Measurements from ENCODE around the gene PLCXD3. TPM values are rescaled to one million over a fixed set of nuclear protein-coding genes. Genes with fewer than 3 reads are reported as not detected.

The PLCXD3 gene
- total RNA-seq, 1 experiment from 2014 or later, result not detected

DNA sequence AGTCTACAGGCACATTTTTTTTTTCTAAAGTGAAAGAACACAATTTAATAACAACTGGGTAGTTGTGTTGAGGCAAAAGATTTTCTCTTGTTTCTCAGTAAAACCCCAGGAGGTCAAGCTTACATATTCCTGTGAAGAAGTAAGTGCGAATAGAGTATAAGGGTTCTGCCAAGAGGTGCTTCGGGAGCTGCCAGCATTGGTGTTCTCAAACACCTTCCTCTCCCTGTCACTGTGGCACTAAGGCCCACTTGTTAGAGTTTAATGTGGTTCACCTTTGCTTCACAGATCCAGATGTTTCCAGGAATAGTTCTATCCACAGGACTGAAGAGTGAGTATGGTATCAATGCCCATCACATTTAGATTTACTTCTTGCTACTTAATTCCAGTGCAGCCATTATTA lies 205.3 kb downstream of the PLCXD3 start:
- no peak overlapping the region for H3K27ac Mint-ChIP-seq (ENCODE audit: low read depth, unreplicated experiment)
- no peaks in the 10 kb centered on the region for H3K36me3 Mint-ChIP-seq (ENCODE audit: insufficient read depth, unreplicated experiment)
- peaks cover 10% of the 10 kb centered on the region for H3K27me3 Mint-ChIP-seq (ENCODE audit: insufficient read depth, unreplicated experiment)
- H3K4me1 Mint-ChIP-seq (ENCODE audit: insufficient read depth, unreplicated experiment), result no peaks in the 10 kb centered on the region
- intact Hi-C loops (cut with micrococcal nuclease), result no loop called here
- no peaks in the 10 kb centered on the region for H3K9me3 Mint-ChIP-seq (ENCODE audit: unreplicated experiment)
- TF ChIP-seq CTCF (IDR thresholded peaks at IDR 0.05; ENCODE audit: unreplicated experiment), result no peak
- H3K4me3 Mint-ChIP-seq (ENCODE audit: unreplicated experiment), result no peak overlapping the region
- DNase-seq (ENCODE audit: unreplicated experiment), result no peak
- ChIA-PET CTCF (no interaction called here), POLR2A (no interaction called here)
- BruUV-seq (replicated peaks), result no TSS peak

DNA sequence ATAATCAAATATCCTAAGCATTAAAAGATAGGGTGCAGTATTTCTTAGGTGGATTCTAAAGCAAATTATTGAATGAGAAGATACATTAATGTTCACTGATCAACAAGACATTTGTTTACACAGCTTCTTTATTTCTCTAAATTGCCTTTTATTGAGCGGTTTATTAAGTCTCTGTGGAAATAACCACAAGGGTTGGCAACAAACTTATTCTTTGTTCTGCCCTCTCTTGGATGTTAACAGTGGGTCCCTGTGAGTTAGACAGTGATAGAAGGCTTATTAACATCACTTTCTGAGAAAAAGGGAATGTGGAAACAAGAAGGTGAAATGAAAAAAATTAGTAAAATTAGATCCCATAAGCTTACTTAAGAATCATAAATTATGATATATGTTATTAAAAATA lies 214.3 kb downstream of the PLCXD3 start:
- no peak for TF ChIP-seq CTCF (IDR thresholded peaks at IDR 0.05; ENCODE audit: unreplicated experiment)
- POLR2A ChIA-PET, result no interaction called here
- no peak for DNase-seq (ENCODE audit: unreplicated experiment)
- CTCF ChIA-PET, result interaction anchor here (0.7 kb wide), 1 partner anchor 85 kb away, joined by 4 read pairs; no protein-coding TSS in a partner anchor
- H3K27me3 Mint-ChIP-seq (ENCODE audit: insufficient read depth, unreplicated experiment), result no peaks in the 10 kb centered on the region
- no peaks in the 10 kb centered on the region for H3K36me3 Mint-ChIP-seq (ENCODE audit: insufficient read depth, unreplicated experiment)
- no peak overlapping the region for H3K4me3 Mint-ChIP-seq (ENCODE audit: unreplicated experiment)
- H3K9me3 Mint-ChIP-seq (ENCODE audit: unreplicated experiment), result no peaks in the 10 kb centered on the region
- no TSS peak for BruUV-seq (replicated peaks)
- H3K27ac Mint-ChIP-seq (ENCODE audit: low read depth, unreplicated experiment), result no peak overlapping the region
- intact Hi-C loops (cut with micrococcal nuclease), result no loop called here
- no peaks in the 10 kb centered on the region for H3K4me1 Mint-ChIP-seq (ENCODE audit: insufficient read depth, unreplicated experiment)

GRCh38 chr5:41291323-41291722 lies 219.1 kb downstream of the PLCXD3 start:
- H3K9me3 Mint-ChIP-seq (ENCODE audit: unreplicated experiment), result peaks cover 5% of the 10 kb centered on the region
- CTCF ChIA-PET, result interaction anchor here (0.7 to 1.7 kb wide), 2 partner anchors 13 to 21 kb away, joined by 3 to 4 read pairs; no protein-coding TSS in a partner anchor
- no peak for TF ChIP-seq CTCF (IDR thresholded peaks at IDR 0.05; ENCODE audit: unreplicated experiment)
- H3K27ac Mint-ChIP-seq (ENCODE audit: low read depth, unreplicated experiment), result no peak overlapping the region
- intact Hi-C loops (cut with micrococcal nuclease), result no loop called here
- no peak overlapping the region for H3K4me3 Mint-ChIP-seq (ENCODE audit: unreplicated experiment)
- no peak for DNase-seq (ENCODE audit: unreplicated experiment)
- no peaks in the 10 kb centered on the region for H3K36me3 Mint-ChIP-seq (ENCODE audit: insufficient read depth, unreplicated experiment)
- H3K27me3 Mint-ChIP-seq (ENCODE audit: insufficient read depth, unreplicated experiment), result no peaks in the 10 kb centered on the region
- no peaks in the 10 kb centered on the region for H3K4me1 Mint-ChIP-seq (ENCODE audit: insufficient read depth, unreplicated experiment)
- POLR2A ChIA-PET, result no interaction called here
- BruUV-seq (replicated peaks), result no TSS peak

DNA sequence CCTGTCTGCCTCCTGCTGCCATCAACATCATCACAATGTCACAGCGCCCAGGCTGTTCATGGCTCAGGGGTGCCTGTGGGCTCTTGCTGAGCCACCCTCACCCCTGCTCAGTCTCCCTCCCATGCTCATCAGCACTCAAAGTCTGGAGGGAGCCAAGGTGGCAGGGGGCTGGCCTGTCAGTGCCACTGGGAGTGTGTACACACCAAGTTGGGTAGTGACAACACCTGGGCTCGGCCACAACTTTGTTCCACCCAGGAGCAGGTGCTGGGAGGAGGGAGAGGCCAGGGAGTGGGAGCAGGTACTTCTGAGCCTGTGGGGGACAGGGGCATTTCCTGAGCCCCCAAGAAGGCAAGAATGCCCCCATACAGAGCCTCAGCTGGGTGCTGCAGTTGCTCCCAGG lies 219.6 kb downstream of the PLCXD3 start:
- intact Hi-C loops (cut with micrococcal nuclease), result no loop called here
- Mint-ChIP-seq H3K4me3 (ENCODE audit: unreplicated experiment) (no peak overlapping the region), H3K27me3 (ENCODE audit: insufficient read depth, unreplicated experiment) (no peaks in the 10 kb centered on the region), H3K27ac (ENCODE audit: low read depth, unreplicated experiment) (no peak overlapping the region), H3K9me3 (ENCODE audit: unreplicated experiment) (peaks cover 5% of the 10 kb centered on the region), H3K4me1 (ENCODE audit: insufficient read depth, unreplicated experiment) (no peaks in the 10 kb centered on the region), H3K36me3 (ENCODE audit: insufficient read depth, unreplicated experiment) (no peaks in the 10 kb centered on the region)
- POLR2A ChIA-PET, result no interaction called here
- DNase-seq (ENCODE audit: unreplicated experiment), result no peak
- no TSS peak for BruUV-seq (replicated peaks)
- CTCF ChIA-PET, result interaction anchor here (0.7 to 1.7 kb wide), 2 partner anchors 13 to 20 kb away, joined by 3 to 4 read pairs; no protein-coding TSS in a partner anchor
- TF ChIP-seq CTCF (IDR thresholded peaks at IDR 0.05; ENCODE audit: unreplicated experiment), result no peak

Measured in MCF 10A (cell line).